ENCODE results near the gene S100A16.
"Not testable (repeated sequence)": the region's sequence is repeated elsewhere in the genome, so short reads cannot be mapped to it uniquely, and the experiment has no call there.

S100A16 gene

DNA sequence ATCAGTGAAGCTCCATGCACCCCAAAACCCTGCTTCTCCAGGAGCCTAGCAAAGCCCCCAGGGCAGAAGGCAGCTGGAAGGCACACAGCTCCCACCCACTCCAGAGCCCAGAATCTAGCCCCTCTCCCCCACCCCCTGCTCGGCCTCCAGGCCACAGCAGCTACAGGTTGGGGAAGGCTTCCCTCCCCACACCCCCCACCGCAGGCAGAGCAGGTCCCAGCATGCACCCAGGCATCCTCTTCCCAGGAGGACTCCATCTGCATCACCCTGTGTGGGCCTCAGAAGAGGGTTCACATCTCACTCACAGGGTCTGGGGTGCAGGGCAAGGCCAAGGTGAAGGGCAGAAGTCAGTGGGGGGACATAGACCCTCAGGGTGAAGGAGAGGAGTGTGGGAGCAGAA is 2.5 kb upstream of the S100A16 start:
- DNase-seq (ENCODE audit: low spot score) = no peak

DNA sequence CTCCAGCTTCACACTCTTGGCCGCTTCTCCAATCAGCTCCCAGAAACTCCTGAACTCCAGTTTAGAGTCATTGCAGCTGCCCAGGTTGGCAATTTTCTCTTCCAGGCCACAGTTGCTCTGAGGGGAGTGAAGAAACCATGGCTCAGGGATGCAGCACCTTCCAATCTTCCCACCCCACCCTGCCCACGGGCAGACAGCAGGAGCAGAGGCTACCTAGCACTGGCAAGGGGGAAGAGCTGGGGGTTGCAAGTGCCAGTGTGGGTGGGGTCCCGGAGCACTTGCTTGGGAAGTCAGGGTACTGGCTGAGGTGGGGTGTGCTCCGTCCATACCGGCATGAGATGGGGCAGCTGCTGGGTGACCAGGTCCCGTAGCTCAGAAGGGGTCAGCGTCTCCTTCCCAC is 2.0 kb upstream of the S100A16 start:
- DNase-seq (ENCODE audit: low spot score) = no peak

DNA sequence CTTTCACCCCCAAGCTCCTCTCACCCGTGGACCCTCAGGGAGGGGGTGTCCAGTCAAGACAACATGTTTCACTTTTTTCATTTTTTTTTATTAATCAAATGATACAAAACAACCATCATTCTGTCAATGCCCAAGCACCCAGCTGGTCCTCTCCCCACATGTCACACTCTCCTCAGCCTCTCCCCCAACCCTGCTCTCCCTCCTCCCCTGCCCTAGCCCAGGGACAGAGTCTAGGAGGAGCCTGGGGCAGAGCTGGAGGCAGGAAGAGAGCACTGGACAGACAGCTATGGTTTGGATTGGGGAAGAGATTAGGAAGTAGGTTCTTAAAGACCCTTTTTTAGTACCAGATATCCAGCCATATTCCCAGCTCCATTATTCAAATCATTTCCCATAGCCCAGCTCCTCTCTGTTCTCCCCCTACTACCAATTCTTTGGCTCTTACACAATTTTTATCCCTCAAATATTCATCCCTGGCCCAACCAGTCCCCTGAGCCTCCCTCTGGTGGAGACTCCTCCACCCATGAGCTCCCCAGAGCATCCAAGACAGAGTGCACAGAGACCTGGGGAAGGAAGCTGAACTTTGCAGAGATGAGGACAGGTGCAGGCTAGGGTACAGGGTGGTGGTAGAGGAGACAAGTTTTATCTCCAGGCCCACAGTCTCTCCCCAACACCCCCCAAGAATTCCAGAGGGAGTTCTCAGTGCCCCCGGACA is 1.4 kb upstream of the S100A16 start:
- no peak for DNase-seq (ENCODE audit: low spot score)

DNA sequence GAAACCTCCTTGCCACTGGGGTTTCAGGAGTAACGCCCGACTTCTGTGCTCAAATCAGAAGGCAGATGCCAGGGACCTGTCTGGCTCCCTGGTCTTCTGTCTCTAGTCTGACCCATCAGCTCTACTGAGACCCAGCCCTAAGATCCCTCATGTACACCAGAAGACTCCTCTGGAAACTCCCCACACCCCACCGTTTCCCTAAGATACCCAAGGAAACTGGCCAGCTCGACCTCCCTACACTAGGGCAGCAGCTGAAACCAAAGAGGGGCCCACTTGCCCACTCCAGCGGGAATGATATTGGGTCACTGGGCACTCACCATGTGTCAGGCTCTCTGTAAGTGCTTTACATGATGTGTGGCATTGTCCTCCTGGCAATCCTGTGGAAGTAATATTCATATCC is 469 bp upstream of the S100A16 start:
- DNase-seq (ENCODE audit: low spot score) = no peak

DNA sequence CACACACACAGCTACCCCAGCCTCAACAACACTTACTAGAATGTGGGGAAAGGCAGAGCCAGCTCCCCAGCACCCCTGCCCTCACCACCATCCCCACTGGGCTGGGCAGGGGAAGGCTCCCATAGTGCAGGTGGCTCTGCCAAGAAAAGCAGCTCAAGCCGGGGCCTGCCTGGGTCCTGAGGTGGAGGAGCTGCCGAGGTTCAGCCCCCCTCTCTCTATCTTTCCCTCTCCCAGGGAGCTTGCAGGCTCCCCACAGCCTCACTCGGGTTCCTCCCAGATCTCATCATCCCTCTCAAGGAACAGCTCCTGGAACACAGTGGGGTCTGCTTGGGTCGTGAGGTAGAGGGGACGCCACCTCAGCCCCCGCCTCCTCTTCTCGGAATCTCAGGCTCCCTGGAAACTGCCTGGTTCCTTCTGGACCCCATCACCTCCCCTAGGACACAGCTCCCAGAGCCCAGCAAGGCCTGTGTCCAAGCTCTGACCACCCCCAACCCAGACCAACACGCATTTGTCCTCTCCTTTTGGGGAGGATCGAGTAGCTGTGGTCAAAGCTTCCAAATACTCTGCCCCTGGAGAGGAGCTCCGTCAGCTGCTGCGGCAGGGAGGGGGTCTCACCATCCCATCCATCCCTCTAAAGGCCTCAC is 704 bp downstream of the S100A16 start:
- no peak for DNase-seq (ENCODE audit: low spot score)

DNA sequence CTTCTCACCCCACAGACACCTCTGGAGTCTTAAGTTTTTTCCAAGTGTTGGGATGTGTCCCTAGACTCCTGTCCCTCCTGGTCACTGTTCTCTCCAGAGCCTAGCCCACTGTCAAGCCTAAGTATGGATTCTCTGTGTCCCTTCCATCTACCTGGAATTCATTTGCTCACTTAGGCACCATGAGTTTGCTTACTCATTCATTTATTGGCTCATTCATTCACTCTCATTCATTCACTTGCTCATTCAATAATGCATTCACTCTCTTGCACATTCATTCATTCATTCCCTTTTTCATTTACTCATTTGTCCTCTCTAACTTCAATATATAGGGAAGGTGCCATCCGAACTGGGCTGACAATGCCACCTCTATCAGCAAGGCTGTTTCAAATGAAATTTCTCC is 1.6 kb downstream of the S100A16 start:
- DNase-seq (ENCODE audit: low spot score) = no peak

DNA sequence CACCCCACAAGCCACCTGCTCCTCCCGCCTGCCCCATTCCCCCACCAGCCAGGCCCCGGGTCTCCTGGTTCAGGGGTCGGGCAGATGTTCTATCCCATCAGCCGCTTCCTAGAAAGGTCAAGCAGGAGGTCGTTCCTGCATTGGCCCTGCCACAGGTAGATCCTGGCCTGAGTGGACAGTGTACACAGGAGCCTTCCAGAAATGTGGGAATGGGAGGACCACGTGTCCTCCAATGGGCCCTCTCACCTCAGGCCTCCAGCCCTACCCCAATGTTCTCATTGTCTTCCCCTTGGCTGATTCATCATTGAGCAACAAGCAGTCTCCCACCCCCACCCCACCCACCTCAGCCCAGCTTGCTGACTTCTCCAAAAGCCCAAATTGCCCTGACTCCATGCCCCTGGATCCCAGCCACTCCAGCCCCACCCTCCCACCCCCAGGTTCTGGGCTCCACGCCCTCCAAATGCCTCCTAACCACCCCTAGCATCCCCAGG is 2.1 kb downstream of the S100A16 start:
- no peak for DNase-seq (ENCODE audit: low spot score)

DNA sequence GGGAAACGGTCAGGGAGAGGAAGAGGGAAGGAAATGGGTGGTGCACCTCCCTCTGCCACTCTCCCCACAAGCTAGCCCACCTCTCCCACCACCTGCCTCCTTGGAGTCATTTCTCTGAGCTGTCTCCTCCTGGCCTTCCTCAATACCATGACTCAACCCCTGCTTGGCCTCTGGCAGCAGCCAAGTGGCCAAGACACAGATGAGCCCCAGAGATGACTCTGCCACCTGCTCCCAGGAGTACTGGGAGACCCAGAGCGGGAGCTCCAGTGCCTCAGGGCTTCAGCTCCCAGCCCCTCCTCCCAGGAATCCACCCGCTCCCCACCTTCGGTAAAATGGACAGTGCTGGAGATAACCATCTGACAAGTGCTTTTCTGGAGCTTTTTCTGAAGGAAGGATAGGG is 2.6 kb downstream of the S100A16 start:
- no peak for DNase-seq (ENCODE audit: low spot score)

DNA sequence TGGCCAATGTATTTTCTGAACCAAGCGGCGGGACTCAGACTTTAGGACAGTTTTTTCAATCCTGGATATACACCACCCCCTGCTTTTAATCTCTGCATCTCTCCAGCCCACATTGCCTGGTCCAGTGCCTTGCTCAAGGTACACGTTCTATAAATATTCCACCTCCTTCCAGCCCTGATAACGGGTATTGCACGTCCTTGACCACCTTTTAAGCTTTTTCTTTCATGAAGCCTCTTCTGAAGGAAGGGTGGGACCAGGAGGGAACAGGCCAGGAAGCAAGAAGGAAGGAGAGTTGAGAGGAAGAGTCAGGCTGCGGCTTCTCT is 3.4 kb downstream of the S100A16 start:
- DNase-seq (ENCODE audit: low spot score) = no peak

DNA sequence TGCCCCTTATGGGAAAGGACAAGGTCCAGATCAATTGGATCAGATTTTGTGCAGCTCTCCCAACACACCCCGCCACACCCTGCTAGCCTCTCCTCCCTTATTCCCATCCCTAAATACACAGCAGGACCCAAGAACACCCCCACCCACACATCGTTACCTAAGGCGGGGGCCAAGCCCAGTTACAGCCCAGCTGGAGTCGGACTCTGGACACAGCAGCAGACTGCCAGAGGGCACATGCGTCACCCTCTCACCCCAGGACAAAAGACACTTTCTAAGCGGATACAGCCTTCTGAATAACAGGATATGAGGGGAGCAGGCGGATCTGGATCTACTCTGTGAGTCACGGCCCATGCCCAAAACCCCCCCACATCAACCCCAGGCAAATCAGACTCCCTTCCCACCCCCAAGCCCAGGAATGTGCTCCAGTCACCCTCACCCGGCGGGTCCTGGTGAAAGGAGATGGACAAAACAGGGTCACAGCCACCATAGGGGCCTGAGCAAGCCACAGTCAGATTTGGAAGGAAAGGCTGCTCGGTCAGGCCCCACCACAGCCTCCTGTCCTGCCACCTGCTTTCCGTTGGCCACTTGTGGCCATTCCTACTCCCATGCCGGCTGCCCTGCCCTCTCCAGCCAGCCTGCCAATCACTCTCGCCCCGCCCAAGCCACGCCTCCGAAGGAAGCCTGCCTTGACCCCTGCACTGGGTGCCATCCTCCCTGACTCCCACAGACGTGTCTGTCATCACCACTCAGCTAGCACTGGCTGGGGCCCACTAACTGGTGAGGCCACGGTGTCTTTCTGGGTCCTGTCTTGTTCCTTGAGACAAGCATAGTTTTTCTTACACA is 4.0 kb downstream of the S100A16 start:
- DNase-seq (ENCODE audit: low spot score) = peak; percentile 91

DNA sequence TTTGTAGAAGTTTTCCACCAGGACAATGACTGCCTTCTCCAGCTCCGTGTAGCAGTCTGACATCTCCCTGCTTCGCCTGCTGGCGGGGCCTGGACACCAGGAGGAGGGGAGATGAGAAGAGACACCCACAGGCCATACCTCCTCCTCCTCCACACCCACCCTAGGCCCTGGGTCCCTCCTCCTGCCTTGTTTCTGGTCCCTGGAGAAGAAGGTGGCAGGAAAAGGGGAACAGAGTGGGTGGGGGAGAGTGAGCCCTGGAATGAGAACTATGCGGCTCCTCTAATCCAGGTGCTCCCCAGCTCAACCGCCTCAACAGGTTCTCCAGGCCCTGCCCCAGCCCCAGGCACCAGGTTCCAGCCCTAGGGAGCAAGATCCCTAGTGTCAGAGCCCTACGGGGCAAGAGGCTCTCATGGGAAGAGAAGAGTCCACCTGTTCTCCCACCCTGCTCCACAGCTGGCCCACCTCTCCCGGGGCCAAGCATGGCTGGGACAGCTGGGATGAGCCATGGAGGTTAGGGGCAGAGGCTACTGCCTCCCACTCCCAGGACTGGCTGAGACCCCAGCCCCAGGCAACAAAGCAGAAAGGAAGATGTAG is 4.8 kb downstream of the S100A16 start:
- no peak for DNase-seq (ENCODE audit: low spot score)

DNA sequence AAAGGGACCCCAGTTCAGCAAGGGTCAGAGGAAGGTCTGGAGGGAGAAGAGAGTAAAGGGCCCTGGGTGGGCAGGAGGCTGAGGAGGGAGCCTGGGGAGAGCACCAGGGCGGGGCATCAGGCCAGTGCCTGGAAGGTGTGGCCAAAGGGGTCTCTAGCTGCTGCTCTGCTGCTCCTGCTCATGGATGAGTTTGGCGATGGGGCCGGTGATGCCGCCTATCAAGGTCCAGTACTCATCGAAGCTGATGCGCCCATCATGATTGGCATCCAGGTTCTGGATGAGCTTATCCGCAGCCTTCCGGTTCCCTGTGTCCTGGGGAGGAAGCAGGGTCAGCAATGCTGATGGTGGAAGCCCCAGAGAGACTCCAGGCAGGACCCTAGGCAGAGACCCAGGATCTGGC is 5.6 kb downstream of the S100A16 start:
- no peak for DNase-seq (ENCODE audit: low spot score)

DNA sequence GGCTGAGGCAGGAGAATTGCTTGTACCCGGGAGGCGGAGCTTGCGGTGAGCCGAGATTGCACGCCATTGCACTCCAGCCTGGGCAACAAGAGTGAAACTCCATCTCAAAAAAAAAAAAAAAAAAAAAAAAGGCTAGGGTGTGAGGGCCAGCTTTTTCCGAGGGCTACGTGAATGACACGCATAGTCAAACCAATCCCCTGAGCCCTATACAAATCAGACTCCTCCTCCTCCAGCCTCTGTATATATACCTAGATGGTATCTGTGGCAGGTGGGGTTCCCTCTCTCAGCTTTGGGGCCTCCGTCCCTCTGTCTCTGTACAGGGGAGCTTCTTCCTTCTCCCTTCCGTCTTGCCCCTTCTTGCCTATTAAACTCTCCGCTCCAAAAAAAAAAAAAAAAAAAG is 6.7 kb downstream of the S100A16 start:
- DNase-seq (ENCODE audit: low spot score) = no peak

DNA sequence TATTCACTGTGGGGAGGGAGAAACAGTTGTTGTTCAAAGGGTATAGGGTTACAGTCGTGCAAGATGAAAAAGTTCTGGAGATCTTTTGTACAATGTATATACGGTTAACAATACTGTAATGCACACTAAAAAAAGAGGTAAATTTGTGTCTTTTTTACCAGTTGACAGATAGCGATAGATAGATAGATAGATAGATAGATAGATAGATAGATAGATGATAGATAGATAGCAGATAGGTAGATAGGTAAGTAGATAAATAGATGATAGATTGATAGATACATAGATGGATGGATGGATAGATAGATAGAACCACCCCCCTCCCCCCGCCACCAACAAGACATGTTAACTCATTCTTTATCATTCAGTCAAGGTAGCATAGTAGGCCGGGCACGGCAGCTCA is 10.2 kb downstream of the S100A16 start:
- DNase-seq (ENCODE audit: low spot score) = no peak

DNA sequence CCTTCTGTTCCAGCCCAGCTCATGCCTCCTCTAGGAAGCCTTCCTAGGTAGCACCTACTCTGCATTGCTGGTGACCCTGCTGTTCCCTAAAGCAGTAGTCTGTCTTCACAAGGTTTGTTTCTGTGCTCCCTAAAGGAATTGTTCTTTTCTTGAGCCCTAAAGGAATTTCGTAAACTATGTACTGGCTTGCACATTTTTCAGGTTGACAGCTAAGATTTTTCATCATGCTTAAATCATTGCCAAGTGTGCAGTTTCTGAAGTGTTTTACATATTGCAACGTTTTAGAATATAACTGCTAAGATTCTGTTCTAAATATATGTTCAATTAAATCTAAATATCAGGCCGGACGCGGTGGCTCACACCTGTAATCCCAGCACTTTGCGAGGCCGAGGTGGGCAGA is 13.1 kb downstream of the S100A16 start:
- DNase-seq (ENCODE audit: low spot score) = no peak

DNA sequence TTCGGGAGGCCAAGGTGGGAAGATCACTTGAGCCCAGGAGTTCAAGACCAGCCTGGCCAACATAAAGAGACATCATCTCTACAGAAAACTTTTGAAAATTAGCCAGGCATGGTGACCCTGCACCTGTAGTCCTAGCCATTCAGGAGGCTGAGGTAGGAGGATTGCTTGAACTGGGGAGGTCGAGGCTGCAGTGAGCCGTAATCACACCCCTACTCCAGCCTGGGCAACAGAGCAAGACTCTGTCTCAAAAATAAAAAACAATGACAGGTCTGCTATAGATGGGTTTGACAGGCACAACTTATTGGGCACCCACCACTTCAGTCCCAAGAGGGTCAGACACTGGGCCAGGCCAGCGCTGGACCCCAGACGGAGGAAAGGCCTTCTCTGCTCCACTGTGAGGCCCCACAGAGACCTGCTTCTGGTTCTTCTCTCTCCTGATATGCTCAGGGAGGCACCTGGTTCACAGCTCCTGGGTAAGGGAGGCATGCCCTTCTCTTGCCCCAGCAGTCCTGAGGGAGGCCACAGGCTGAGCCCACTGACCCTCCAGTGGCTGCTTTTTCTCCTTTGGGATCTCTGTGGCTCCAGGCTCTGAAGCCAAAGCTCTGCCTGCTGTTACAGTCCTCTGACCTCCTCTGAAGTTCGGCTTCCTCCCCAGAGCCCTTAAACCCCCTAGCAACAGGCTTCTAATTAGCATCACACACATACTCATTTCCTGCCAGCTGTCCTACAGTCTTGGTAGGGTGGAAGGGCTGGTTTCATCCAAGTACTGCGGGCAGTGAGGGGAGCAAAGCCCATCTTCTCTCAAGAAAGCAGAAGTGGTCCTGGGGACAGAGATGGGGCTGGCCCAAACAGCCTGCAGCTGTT is 14.4 kb downstream of the S100A16 start:
- peak; percentile 79 for DNase-seq (ENCODE audit: low spot score)

DNA sequence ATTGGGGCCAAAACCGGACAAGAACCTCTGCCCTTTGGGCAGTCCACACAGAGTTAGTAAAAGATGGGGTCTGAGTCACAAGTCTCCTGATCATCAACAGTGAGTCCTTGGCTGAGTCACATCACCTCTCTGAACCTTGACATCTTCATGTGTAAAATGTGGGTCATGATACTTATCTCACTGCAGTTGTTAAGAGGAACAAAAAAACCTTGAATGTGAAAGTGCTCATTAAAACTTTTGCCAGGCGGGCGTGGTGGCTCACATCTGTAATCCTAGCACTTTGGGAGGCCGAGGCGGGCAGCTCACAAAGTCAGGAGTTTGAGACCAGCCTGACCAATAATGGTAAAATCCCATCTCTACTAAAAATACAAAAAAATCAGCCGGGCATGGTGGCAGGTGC is 15.7 kb downstream of the S100A16 start:
- no peak for DNase-seq (ENCODE audit: low spot score)

DNA sequence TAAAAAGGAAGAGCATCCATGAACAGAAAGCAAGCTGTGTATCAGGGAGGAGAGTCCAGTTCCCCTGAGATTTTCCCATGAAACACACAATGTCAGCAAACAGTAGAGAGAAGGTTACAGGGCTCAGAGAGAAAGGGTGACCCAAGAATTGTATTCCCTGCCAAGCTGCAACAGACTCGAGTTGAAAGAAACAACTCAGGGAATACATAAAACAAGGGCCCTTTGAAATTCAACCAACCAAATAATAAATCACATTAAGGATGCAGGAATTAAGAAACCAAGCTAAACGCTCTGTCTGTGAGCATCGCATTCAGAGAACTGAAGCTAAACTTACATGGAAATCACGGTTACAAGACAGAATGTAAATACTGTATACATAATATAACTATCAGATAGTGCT is 20.2 kb downstream of the S100A16 start:
- no peak for DNase-seq (ENCODE audit: low spot score)

DNA sequence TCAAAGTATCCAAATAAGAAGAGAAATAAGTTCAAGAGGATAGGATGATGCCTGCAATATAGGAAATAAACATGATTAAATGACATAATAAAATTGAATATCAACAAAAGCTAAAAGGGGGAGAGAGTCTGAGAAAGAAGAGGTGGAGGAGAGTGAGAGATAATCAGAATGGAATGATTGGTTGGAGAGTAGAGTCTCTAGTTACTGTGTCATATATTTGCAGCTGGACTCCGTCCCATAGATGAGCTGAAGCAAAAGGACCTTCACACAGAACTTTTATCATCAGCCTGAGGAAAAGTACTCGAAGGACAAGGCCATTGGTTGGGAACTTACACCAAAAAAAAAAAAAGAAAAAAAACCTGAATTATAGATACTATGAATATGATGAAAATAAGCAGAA is 24.5 kb downstream of the S100A16 start:
- DNase-seq (ENCODE audit: low spot score) = no peak

DNA sequence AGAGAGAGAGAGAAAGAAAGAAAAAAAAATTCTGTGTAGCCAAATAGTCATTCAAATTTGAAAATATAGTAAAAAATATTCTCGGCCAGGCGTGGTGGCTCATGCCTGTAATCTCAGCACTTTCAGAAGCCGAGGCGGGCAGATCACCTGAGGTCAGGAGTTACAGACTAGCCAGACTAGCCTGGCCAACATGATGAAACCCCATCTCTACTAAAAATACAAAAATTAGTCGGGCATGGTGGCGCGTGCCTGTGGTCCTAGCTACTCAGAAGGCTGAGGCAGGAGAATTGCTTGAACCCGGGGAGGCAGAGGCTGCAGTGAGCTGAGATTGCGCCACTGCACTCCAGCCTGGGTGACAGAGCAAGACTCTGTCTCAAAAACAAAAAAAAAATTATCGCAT is 24.9 kb downstream of the S100A16 start:
- DNase-seq (ENCODE audit: low spot score) = not testable (repeated sequence)

DNA sequence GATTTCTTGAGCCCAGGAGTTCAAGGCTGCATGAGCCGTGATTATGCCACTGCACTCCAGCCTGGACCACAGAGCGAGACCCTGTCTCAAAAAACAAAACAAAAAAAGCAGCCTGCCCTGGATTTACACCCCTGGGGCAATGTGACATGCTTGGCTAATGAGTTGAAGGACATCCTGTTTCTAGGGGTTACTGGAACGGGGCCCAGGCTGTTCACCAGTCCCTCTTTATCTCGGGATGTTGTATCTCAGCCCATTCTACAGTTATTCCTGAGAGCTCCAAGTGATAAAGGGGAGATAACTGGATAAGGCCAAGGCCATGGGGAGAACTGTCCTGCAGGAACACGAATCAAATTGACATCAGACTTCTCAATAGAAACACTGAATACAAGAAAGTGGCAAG is 25.6 kb downstream of the S100A16 start:
- DNase-seq (ENCODE audit: low spot score) = no peak

DNA sequence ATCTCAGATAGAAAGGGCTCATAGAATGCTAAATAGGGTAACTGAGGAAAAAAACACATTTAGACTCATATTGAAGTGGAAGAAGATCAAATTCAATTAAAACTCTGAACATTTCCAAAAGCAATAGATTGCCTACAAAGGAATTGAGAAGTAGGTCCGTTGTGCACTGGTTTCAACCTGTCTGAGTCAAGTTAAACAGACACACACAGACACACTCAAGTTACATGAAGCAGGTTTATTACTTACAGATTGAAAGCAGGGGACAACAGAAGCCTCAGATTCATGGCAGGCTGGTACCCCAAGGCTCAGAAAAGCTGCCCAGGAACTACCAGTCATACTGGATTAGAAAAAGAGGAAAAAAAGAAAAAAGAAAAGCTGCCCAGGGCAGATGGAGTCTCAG is 26.6 kb downstream of the S100A16 start:
- no peak for DNase-seq (ENCODE audit: low spot score)
